NCI-H2029 treated with DMSO at 0.1 percent for 48 hours (cell line): Measurements from ENCODE around the gene ITGB6.

Experiments used
- DNase-seq: peaks from one replicate; lab custom pipeline; 2025; lab: John Stamatoyannopoulos, UW

ITGB6 gene

GRCh38 chr2:160087854-160088745 lies 112.0 kb downstream of the ITGB6 start:
- no peak for DNase-seq

GRCh38 chr2:160085662-160086061 lies 114.4 kb downstream of the ITGB6 start:
- no peak for DNase-seq

GRCh38 chr2:160077912-160078810 lies 121.9 kb downstream of the ITGB6 start:
- DNase-seq: no peak

- DNase-seq: no peak
These were observed 123.2 kb downstream of the ITGB6 start for GRCh38 chr2:160076914-160077313.

GRCh38 chr2:160076241-160076640 lies 123.8 kb downstream of the ITGB6 start:
- peak; percentile 33 for DNase-seq

GRCh38 chr2:160075171-160075570 lies 124.9 kb downstream of the ITGB6 start:
- no peak for DNase-seq

- no peak for DNase-seq
These were observed 126.7 kb downstream of the ITGB6 start for GRCh38 chr2:160073284-160073888.

GRCh38 chr2:160068906-160069305 lies 131.2 kb downstream of the ITGB6 start:
- no peak for DNase-seq

- no peak for DNase-seq
These were observed 135.2 kb downstream of the ITGB6 start for GRCh38 chr2:160064916-160065315.

GRCh38 chr2:160063879-160064612 lies 136.0 kb downstream of the ITGB6 start:
- no peak for DNase-seq

- no peak for DNase-seq
These were observed 136.8 kb downstream of the ITGB6 start for GRCh38 chr2:160063271-160063670.

- DNase-seq: no peak
These were observed 137.6 kb downstream of the ITGB6 start, which contains the start of gene PLA2R1 for GRCh38 chr2:160062292-160063005. PLA2R1 (minus strand) TSS chr2:160062615; CDS start chr2:160062403, 212 bp downstream.

GRCh38 chr2:160061944-160062291 lies 138.2 kb downstream of the ITGB6 start:
- no peak for DNase-seq

- DNase-seq: no peak
These were observed 138.5 kb downstream of the ITGB6 start for GRCh38 chr2:160061533-160061932.

GRCh38 chr2:160060297-160060696 lies 139.8 kb downstream of the ITGB6 start:
- no peak for DNase-seq

- DNase-seq: no peak
These were observed 142.7 kb downstream of the ITGB6 start for GRCh38 chr2:160057356-160057755.

GRCh38 chr2:160055726-160056108 lies 144.4 kb downstream of the ITGB6 start:
- DNase-seq: no peak

- no peak for DNase-seq
These were observed 144.9 kb downstream of the ITGB6 start for GRCh38 chr2:160054984-160055725.

GRCh38 chr2:160053946-160054345 lies 146.1 kb downstream of the ITGB6 start:
- DNase-seq: no peak

GRCh38 chr2:160052531-160052930 lies 147.5 kb downstream of the ITGB6 start:
- no peak for DNase-seq
